ENCODE results near the gene IFI27L2. TPM values are rescaled to one million over a fixed set of nuclear protein-coding genes. Genes with fewer than 3 reads are reported as not detected.
"Not testable (repeated sequence)": the region's sequence is repeated elsewhere in the genome, so short reads cannot be mapped to it uniquely, and the experiment has no call there.

Gene IFI27L2
- total RNA-seq, 1 donor from 2014 or later: 28.5 TPM

DNA sequence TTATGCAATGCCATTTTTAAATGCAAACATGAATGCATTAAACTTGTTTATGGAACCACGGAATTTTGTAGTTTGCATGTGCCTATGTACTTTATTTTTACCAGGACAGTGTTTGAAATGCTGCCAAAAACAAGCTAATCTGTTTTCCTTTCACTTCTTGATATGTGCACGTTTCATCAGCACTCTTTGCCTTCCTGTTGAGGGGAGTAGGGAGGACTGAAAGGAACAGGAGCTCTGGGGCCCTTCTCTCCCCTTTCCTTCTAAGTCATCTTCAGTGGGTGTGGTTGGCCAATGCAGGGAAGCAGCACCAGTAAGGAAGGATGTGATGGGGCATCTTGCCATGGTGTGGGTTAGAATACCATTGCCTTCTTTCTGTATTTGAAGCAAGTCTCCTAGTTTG, 32.6 kb upstream of the IFI27L2 start:
- DNase-seq (ENCODE audit: low spot score in 2 of 2, unreplicated experiment in 2 of 2): no peak
- Mint-ChIP-seq H3K27me3 (ENCODE audit: low read depth) (peaks cover 47% of the 10 kb centered on the region), H3K4me1 (peaks cover 20% of the 10 kb centered on the region), H3K9me3 (no peaks in the 10 kb centered on the region), H3K4me3 (no peak overlapping the region), H3K27ac (no peak overlapping the region), H3K36me3 (no peaks in the 10 kb centered on the region)
- TF ChIP-seq, protein P1, sequence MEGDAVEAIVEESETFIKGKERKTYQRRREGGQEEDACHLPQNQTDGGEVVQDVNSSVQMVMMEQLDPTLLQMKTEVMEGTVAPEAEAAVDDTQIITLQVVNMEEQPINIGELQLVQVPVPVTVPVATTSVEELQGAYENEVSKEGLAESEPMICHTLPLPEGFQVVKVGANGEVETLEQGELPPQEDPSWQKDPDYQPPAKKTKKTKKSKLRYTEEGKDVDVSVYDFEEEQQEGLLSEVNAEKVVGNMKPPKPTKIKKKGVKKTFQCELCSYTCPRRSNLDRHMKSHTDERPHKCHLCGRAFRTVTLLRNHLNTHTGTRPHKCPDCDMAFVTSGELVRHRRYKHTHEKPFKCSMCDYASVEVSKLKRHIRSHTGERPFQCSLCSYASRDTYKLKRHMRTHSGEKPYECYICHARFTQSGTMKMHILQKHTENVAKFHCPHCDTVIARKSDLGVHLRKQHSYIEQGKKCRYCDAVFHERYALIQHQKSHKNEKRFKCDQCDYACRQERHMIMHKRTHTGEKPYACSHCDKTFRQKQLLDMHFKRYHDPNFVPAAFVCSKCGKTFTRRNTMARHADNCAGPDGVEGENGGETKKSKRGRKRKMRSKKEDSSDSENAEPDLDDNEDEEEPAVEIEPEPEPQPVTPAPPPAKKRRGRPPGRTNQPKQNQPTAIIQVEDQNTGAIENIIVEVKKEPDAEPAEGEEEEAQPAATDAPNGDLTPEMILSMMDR (IDR thresholded peaks at IDR 0.05; ENCODE audit: unreplicated experiment): no peak

DNA sequence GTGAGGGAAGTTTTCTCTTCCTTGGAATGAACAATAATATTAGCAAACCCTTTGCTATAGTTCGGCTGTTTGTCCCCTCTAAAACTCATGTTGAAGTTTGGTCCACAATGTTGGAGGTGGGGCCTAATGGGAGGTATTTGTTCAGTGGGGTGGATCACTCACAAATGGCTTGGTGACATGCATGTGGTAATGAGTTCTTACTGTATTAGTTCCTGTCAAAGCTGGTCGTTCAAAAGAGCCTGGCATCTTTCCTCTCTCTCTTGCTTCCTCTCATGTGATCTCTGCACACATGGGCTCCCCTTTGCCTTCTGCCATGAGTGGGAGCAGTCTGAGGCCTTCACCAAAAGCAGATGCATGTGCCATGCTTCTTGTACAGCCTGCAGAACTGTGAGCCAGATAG, 31.7 kb upstream of the IFI27L2 start:
- DNase-seq (ENCODE audit: low spot score in 2 of 2, unreplicated experiment in 2 of 2): no peak
- Mint-ChIP-seq H3K9me3 (no peaks in the 10 kb centered on the region), H3K27me3 (ENCODE audit: low read depth) (peaks cover 44% of the 10 kb centered on the region), H3K27ac (no peak overlapping the region), H3K4me3 (no peak overlapping the region), H3K36me3 (no peaks in the 10 kb centered on the region), H3K4me1 (peaks cover 20% of the 10 kb centered on the region)
- TF ChIP-seq, protein P1 (IDR thresholded peaks at IDR 0.05; ENCODE audit: unreplicated experiment): no peak

DNA sequence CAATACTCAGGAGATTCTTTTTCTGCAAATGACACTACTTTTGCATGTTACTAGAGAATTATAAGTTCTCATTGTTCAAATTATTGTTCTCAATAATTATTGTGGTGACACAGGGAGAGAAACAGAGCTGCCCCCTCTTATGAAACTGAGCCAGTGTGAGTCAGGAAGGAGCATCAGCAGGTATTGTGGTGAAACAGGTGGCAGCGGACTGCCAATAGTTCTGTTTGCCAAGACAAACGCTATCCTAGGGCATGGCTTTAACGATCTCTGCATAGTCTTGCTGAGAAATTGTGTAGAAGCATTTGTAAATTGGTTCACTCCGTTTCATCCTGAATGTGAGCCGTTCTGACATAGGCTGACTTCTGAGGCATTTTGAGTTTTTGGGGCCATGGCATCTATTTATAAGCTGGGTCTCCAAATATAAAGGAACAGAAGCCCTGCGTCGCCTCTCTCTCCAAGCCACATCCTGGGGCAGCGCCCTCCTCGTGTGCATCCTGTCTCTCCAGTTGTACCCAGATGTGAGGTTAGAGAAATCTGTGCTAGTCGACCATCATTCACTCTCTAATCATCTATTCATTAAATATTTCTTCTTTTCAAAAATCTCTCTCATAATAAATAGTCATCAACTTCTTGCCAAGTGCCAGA, 29.0 kb upstream of the IFI27L2 start:
- H3K27ac Mint-ChIP-seq: no peak overlapping the region
- no peak overlapping the region for H3K4me3 Mint-ChIP-seq

DNA sequence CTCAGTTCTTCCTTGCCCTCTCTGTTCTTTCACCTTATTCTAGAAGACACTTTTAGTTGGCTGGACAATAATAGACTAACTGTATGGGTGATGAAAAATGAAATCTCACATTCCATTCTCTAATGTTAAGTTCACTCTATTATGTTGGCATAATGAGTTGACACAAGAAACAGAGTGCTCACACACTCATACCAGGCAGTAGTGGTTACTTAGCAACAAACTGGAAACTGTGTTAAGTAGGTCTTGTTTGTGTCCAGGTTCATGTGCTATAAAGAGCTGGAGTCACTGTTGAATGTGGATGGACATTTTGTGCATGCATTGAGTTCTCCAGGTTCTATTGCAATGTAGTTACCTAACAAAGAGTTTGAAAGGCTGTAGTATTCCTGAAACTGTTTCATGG, 27.8 kb upstream of the IFI27L2 start:
- no peak for DNase-seq (ENCODE audit: low spot score in 2 of 2, unreplicated experiment in 2 of 2)
- Mint-ChIP-seq H3K4me1 (peaks cover 6% of the 10 kb centered on the region), H3K4me3 (no peak overlapping the region), H3K27me3 (ENCODE audit: low read depth) (peaks cover 47% of the 10 kb centered on the region), H3K36me3 (no peaks in the 10 kb centered on the region), H3K9me3 (peaks cover 6% of the 10 kb centered on the region), H3K27ac (no peak overlapping the region)
- TF ChIP-seq, protein P1 (IDR thresholded peaks at IDR 0.05; ENCODE audit: unreplicated experiment): no peak

More for the DNA sequence above, 29.0 kb upstream of the IFI27L2 start:
- Mint-ChIP-seq H3K36me3 (no peaks in the 10 kb centered on the region), H3K9me3 (peaks cover 6% of the 10 kb centered on the region), H3K27me3 (ENCODE audit: low read depth) (peaks cover 39% of the 10 kb centered on the region), H3K4me1 (peaks cover 11% of the 10 kb centered on the region)
- TF ChIP-seq, protein P1 (IDR thresholded peaks at IDR 0.05; ENCODE audit: unreplicated experiment): no peak
- DNase-seq (ENCODE audit: low spot score in 2 of 2, unreplicated experiment in 2 of 2): no peak

DNA sequence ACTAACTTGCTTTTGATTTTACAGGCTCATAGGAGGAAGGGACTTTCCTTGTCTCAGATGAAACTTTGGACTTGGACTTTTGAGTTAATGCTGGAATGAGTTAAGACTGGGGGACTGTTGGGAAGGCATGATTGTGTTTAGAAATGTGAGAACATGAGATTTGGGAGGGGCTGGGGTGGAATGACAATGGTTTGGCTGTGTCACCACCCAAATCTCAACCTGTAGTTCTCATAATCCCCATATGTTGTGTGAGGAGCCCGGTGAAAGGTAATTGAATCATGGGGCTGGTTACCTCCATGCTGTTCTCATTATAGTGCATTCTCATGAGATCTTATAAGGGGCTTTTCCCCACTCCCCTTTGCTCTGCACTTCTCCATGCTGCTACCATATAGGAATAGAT, 26.7 kb upstream of the IFI27L2 start:
- not testable (repeated sequence) for DNase-seq (ENCODE audit: low spot score in 2 of 2, unreplicated experiment in 2 of 2); H3K4me3 Mint-ChIP-seq; H3K36me3 Mint-ChIP-seq; H3K9me3 Mint-ChIP-seq; H3K27ac Mint-ChIP-seq; H3K4me1 Mint-ChIP-seq
- peaks cover 56% of the 10 kb centered on the region for H3K27me3 Mint-ChIP-seq (ENCODE audit: low read depth)

DNA sequence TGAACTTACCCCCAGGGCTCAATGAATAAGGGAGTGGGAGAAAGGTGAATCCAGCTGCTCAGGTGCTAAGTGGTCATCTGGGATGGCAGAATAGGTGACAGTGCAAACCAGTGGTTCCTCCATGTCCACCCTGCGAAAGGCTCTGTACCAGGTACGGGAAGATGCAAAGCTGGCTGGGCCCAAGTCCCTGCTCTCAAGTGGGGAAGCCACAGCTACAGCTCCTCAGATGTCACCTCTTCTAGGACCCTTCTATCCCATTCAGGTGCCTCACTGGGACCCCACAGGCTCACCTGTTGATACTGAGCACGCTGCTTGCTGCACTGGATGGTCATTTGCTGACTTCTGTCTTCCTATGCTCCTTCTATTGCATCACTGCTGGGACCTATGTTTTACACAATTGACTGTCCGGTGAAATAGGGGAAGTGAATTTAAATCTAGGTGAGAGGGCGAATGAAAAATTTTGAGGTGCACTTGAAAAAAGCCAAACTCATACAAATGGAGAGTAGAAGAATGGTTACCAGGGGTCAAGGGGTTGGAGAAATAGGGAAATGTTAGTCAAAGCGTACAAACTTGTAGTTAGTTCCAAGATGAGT, 24.4 kb upstream of the IFI27L2 start:
- Mint-ChIP-seq H3K4me1 (no peaks in the 10 kb centered on the region), H3K4me3 (no peak overlapping the region), H3K27ac (no peak overlapping the region), H3K27me3 (ENCODE audit: low read depth) (peaks cover 69% of the 10 kb centered on the region), H3K9me3 (peaks cover 10% of the 10 kb centered on the region), H3K36me3 (no peaks in the 10 kb centered on the region)
- DNase-seq (ENCODE audit: low spot score in 2 of 2, unreplicated experiment in 2 of 2): no peak
- TF ChIP-seq, protein P1 (IDR thresholded peaks at IDR 0.05; ENCODE audit: unreplicated experiment): no peak
